ENCODE results near the gene PACRG.

DNA sequence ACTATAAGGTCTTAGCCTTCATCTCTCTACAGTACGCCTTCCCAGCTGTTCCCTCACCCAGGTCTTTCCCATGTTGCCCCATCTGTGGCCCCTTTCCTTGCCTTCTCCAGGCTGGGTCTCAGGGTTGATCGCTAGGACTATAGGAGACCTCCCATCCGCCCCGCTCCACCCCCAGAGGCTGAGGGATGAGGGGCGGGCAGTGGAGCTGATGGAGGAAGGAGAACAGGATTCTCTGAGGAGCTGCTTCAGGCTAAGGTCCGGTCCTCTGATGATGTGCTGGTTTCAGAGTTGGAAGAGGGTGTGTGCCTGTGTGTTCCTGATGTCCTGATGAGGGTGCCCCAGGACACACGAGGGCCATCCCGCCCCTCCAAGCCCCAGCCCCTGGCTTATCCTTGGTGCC is 531.9 kb downstream of the PACRG start:
- no peak for TF ChIP-seq EZH2 (IDR thresholded peaks at IDR 0.05; ENCODE audit: low read length)
- TF ChIP-seq, protein P1, sequence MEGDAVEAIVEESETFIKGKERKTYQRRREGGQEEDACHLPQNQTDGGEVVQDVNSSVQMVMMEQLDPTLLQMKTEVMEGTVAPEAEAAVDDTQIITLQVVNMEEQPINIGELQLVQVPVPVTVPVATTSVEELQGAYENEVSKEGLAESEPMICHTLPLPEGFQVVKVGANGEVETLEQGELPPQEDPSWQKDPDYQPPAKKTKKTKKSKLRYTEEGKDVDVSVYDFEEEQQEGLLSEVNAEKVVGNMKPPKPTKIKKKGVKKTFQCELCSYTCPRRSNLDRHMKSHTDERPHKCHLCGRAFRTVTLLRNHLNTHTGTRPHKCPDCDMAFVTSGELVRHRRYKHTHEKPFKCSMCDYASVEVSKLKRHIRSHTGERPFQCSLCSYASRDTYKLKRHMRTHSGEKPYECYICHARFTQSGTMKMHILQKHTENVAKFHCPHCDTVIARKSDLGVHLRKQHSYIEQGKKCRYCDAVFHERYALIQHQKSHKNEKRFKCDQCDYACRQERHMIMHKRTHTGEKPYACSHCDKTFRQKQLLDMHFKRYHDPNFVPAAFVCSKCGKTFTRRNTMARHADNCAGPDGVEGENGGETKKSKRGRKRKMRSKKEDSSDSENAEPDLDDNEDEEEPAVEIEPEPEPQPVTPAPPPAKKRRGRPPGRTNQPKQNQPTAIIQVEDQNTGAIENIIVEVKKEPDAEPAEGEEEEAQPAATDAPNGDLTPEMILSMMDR (optimal IDR thresholded peaks at IDR 0.05 in 1 of 3, IDR thresholded peaks at IDR 0.05 in 1 of 3, conservative IDR thresholded peaks at IDR 0.05 in 1 of 3; ENCODE audit: extremely low read depth in 1 of 3, insufficient read depth in 2 of 3, low read length in 3 of 3): no peak
